Heart left ventricle (tissue), 13 donors: Measurements from ENCODE around the gene GAS7.

Experiments used
- POLR2A ChIP-seq, 2 donors: fragments of 450-650 bp; IDR thresholded peaks; one replicate each; pipeline ENCODE4 v1.6.1; 2017; ENCODE audit warnings: antibody characterized with exemption in 2 of 2, mild to moderate bottlenecking in 2 of 2, moderate library complexity in 2 of 2
- TF ChIP-seq, protein P1 (sequence below), 12 donors: fragments of 200-600 bp; sonication (generic) in 4 of 12; IDR thresholded peaks; one replicate each; pipeline versions ENCODE4 v1.5.0 to v1.8.0; 2018 to 2022; ENCODE audit warnings: antibody characterized with exemption in 12 of 12, mild to moderate bottlenecking in 5 of 12
- donor health status: ischemic (EF 13 %, LVEDD 7.1; RV severe dilation, severe dysfunction).
- donor health status: DM: no; HTN: yes; CAD: no.
- donor health status: DM: no; HTN: no; CAD: no.
- donor health status: ischemic (EF 25% LVEDD 6.9; RV normal size, moderate dysfunction).
- donor health status: ischemic (EF 25% LVEDD 5.7; RV mildly dilated, moderate dysfunction).
- donor health status: ischemic (EF 35%, LVEDD 5.7; RV mildly dilated, moderate dysfunction).
- donor health status: nonischemic (EF 11% LVEDD 7.7; RV severe dilation, severe dysfunction).
- donor health status: DM: yes; HTN: yes; CAD: no.
- donor health status: PGD.
- donor health status: ischemic (EF 29% LVEDD 5.4; RV normal size, mild dysfunction).
- donor health status: nonischemic (EF 23%, LVEDD 6.1; RV moderate dilation, normal function).

DNA sequence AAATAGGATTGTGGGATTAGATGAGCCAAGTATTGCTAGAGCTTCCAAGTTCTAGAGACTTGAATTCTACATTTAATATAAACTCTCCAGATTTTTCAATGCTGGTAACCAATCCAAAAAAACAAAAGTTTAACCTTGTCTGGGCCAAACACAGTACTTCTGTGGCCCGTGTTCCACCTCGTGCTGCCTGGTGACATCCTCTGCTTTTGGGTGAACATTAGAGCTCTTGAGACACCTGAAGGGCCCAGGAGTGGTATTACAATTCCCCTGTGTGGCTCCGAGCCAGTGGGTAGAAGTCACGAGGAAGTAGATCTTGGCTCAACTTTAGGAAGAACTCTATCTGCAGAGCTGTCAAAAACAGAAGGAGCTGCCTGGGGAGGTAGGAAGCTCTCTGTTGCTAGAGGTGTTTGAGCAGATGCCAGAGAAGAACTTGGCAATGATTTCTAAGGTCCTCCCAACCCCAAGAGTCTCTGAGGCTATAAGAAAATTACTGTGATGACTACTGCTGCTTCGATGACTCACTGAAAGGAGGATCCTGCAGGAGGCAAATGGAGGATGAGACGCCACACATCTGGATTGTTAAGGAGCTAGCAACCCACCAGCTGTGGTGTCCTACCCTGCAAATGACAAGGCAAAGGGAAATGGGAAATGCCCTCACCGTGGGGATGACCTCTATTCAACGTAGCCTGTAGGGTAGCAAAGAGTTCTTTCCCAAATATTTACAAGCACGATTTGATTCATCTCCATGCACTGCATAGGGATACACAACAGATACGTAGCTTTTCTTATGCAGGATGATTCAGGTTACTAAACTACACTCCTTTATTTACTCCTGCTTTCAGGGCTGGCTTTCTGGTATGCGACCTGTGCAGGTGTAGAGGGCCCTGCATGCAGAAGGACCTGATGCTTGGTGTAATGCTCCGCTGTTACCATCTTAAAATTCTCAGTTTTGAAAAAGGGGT, 45.8 kb upstream of the GAS7 start:
- TF ChIP-seq, protein P1, sequence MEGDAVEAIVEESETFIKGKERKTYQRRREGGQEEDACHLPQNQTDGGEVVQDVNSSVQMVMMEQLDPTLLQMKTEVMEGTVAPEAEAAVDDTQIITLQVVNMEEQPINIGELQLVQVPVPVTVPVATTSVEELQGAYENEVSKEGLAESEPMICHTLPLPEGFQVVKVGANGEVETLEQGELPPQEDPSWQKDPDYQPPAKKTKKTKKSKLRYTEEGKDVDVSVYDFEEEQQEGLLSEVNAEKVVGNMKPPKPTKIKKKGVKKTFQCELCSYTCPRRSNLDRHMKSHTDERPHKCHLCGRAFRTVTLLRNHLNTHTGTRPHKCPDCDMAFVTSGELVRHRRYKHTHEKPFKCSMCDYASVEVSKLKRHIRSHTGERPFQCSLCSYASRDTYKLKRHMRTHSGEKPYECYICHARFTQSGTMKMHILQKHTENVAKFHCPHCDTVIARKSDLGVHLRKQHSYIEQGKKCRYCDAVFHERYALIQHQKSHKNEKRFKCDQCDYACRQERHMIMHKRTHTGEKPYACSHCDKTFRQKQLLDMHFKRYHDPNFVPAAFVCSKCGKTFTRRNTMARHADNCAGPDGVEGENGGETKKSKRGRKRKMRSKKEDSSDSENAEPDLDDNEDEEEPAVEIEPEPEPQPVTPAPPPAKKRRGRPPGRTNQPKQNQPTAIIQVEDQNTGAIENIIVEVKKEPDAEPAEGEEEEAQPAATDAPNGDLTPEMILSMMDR (IDR thresholded peaks at IDR 0.05) = no peak
- no peak for TF ChIP-seq POLR2A (IDR thresholded peaks at IDR 0.05)
